GM10248 (cell line): ENCODE measurements around the gene PELO.
"Not testable (repeated sequence)": the region's sequence is repeated elsewhere in the genome, so short reads cannot be mapped to it uniquely, and the experiment has no call there.

Source experiments
- CTCF ChIA-PET: fragments of 300-600 bp; sonication (Branson Sonifier 250); formaldehyde crosslinking; extraction: SDS; loops from one replicate; lab custom pipeline; 2021; ENCODE audit warnings: antibody characterized with exemption; lab: Yijun Ruan, JAX
- POLR2A ChIA-PET: fragments of 350-650 bp; sonication (Branson Sonifier 250); formaldehyde crosslinking; extraction: SDS; loops from one replicate; lab custom pipeline; 2020; ENCODE audit warnings: antibody characterized with exemption; lab: Yijun Ruan, JAX
- DNase-seq: peaks from one replicate; pipeline ENCODE4 v3.0.0; 2012; ENCODE audit errors: extremely low spot score
- CTCF ChIP-seq: IDR thresholded peaks from 2 replicates; pipeline ENCODE4 v1.5.1; 2012; ENCODE audit warnings: mild to moderate bottlenecking, low read depth; ENCODE audit errors: extremely low read depth, missing control alignments, control extremely low read depth

Gene PELO

GRCh38 chr5:52811067-52811749 lies 23.5 kb downstream of the PELO start:
- TF ChIP-seq CTCF: no peak
- POLR2A ChIA-PET: no interaction called here
- CTCF ChIA-PET: interaction anchor here (0.9 to 1.6 kb wide), 4 partner anchors 10 to 36 kb away, joined by 3 to 4 read pairs (median 3); partner anchors contain the start of genes ITGA1 and PELO
- no peak for DNase-seq

DNA sequence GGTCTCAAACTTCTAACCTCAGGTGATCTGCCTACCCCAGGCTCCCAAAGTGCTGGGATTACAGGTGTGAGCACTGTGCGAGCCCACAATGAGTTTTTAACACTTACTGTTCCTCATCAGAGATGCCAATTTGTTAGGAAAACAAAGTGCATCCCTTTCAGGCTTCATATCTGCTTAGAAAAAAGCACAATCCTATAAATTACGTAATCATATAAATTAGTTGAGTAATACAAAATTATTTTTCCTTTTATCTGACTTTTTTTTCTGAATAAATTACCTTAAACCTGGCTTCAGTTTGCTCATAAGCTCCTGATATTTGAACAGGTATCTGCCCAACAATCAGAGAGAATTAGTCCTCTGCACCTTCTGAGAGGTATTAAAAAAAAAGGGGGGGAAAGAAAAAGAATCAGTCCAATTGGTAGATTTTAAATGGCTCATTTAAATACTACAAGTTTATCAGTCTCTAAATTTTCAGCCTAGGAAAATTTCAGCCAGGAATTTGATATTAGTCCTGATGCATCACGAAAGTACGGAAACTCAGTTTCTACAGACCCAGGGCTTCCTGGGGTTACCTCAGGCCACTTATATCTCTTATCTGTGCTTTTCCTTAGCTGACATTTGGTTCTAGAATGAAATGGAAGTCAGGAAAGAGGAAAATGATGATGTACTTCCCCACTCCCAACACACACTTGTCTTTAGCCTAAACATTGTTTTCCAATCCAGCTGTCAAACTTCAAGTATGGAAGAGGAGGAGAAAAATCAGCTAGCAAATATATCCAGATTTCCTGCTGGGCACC lies 26.8 kb downstream of the PELO start:
- DNase-seq: no peak
- no peak for TF ChIP-seq CTCF
- ChIA-PET CTCF (interaction anchor here (0.7 kb wide), 1 partner anchor 13 kb away, joined by 4 read pairs; no protein-coding TSS in a partner anchor), POLR2A (no interaction called here)

GRCh38 chr5:52817818-52818217 lies 30.1 kb downstream of the PELO start:
- POLR2A ChIA-PET: no interaction called here
- TF ChIP-seq CTCF: no peak
- no peak for DNase-seq
- CTCF ChIA-PET: no interaction called here

- CTCF ChIA-PET: no interaction called here
- DNase-seq: no peak
- POLR2A ChIA-PET: no interaction called here
- no peak for TF ChIP-seq CTCF
These were observed 30.6 kb downstream of the PELO start for GRCh38 chr5:52818360-52818759.

- DNase-seq, CTCF ChIA-PET, POLR2A ChIA-PET: not testable (repeated sequence)
These were observed 31.1 kb downstream of the PELO start for GRCh38 chr5:52818807-52819206.

DNA sequence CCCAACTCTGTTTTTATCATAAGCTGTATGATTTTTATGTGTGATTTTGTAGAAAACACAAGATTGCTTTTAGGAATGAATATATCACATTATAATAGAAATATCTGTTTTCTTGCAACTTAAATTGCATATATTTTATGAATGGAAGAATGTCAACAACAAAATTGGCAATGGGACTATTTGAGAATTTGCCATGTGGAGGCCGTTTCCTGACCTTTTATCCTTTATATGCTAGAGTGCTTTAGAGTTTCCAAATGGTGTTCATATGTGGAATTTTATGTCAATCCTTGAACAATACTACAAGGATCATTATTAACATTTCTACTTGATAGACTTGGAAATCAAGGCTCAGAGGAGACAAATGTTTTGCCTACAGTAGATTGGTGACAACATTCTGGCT lies 34.2 kb downstream of the PELO start:
- no peak for TF ChIP-seq CTCF
- CTCF ChIA-PET: interaction anchor here (1.1 to 1.7 kb wide), 3 partner anchors 10 to 31 kb away, joined by 3 to 4 read pairs (median 3); no protein-coding TSS in a partner anchor
- POLR2A ChIA-PET: no interaction called here
- no peak for DNase-seq

GRCh38 chr5:52822437-52822836 lies 34.7 kb downstream of the PELO start:
- no peak for TF ChIP-seq CTCF
- DNase-seq: no peak
- CTCF ChIA-PET: interaction anchor here (1.1 to 1.7 kb wide), 3 partner anchors 10 to 31 kb away, joined by 3 to 4 read pairs (median 3); no protein-coding TSS in a partner anchor
- POLR2A ChIA-PET: no interaction called here
